LHCN-M2 (cell line): ENCODE results near the gene ILKAP. TPM values are rescaled to one million over a fixed set of nuclear protein-coding genes. Genes with fewer than 3 reads are reported as not detected.

Experiments
- DNase-seq: peaks from one replicate; pipeline ENCODE4 v3.0.0-alpha.2; 2012; ENCODE audit warnings: low read depth
- total RNA-seq: library from RNA; depleted of rRNA; stranded (reverse); fragments of >200 nt; gene quantifications from 2 replicates; pipeline ENCODE4 v1.2.3, GENCODE V29; 2014

Gene ILKAP
- total RNA-seq, 1 experiment from 2014 or later, result 22.9 TPM

DNA sequence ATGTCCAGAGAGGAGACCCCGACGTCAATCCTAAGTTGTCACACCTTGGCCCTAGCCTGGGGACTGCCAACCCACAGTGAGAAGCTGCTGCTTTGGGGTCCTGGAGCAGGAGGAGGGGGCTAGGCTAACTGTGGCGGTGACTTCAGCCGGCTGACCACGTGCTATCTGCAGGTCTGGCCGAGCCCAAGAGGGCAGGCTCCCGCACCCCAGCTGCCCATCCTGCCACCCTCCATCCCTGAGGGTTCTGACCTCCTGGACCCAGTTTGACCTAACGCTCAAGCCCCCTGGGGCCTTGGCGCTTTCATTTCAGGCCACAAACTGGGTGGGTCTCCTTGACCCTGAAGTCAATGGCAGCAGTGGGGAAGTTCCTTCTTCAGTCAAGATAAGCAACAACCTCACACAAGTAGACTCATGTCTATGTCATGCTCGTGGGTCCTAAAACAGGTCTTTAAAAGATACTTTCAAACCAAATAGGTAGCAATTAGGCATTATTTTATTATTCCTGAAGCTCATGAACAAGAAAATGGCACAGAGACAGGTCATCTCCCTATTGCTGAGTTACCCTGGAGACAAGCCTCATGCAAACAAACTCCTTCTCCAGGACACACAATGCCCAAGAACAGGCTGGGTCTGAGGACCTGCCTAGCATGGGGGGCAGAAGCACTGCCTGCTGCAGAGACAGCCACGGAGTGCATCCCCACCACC lies 34.1 kb upstream of the ILKAP start:
- DNase-seq, result no peak

DNA sequence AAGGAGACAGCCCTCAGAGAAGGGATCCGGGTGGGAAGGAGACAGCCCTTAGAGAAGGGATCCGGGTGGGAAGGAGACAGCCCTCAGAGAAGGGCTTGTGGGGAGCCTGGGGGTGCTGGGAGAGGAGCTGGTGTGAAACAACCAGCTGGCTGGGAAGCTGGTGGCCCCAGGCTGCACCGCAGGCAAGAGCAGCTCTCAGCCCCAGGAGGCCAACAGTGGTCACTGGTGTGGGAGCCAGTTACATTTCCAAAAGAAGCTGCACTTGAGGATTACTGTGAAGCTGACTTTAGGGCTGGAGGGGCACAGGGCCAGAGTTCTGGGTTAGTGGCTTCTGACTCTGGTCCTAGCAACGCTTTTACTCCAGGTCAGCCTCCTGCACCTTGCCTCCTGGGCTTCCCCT lies 33.1 kb upstream of the ILKAP start:
- DNase-seq, result no peak

DNA sequence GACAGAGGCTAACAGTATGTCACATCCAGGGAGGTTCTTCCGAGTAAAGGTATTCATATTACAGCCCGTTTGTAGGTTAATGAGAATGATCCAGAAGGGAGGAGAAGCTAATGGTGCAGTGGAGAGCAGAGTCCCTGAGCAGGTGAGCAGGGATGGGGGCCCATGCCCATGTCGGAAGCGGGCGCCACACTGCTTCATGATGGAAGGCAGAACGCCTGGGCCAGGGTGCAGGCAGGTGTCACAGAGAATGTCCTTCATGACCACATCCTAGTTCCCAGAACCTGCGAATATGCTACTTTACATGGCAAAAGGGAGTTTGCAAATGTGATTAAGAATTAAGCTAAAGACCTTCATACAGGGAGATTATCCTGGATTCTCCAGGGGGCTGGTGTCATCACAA lies 32.4 kb upstream of the ILKAP start:
- DNase-seq, result no peak

DNA sequence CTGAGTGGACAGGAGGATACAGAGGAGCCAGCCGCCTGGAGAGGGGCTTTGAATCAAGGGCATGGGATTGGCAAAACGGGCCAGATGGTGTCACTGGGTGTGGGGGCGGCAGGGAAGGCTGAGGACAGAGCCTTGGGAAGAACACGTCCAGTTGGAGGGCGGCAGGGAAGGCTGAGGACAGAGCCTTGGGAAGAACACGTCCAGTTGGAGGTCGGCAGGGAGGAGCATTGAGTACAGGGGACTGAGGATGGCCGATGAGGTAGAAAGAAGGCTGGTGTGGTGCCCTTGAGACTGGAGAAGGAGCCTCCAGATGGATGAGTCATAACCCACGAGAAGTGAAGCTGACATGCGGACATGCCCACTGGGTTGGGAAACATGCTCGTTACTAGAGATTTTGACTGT lies 31.8 kb upstream of the ILKAP start:
- DNase-seq, result peak; percentile 22

DNA sequence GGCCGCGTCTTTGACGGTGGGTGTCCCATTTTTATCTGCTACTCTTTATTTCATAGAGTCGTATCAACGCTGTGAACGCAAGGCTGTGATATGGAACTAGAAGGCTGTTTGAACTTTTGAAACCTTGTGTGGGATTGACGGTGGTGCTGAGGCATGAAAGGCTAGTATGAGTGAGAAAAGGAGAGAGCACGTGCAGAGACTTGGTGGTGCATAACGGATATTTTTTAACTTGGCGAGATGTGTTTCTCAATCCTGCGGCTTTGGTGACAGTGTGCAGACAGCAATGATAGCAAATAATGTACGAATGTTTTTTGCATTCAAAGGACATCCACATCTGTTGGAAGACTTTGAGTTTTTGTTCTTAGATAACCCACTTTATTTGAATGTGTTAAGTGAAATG lies 30.1 kb upstream of the ILKAP start:
- DNase-seq, result no peak

DNA sequence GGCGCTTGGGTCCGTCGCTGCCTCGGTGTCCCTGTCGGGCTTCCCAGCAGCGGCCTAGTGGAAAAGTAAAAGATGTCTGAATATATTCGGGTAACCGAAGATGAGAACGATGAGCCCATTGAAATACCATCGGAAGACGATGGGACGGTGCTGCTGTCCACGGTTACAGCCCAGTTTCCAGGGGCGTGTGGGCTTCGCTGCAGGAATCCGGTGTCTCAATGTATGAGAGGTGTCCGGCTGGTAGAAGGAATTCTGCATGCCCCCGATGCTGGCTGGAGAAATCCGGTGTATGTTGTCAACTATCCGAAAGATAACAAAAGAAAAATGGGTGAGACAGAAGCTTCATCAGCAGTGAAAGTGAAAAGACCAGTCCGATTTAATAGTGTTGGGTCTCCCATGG lies 28.3 kb upstream of the ILKAP start:
- no peak for DNase-seq

DNA sequence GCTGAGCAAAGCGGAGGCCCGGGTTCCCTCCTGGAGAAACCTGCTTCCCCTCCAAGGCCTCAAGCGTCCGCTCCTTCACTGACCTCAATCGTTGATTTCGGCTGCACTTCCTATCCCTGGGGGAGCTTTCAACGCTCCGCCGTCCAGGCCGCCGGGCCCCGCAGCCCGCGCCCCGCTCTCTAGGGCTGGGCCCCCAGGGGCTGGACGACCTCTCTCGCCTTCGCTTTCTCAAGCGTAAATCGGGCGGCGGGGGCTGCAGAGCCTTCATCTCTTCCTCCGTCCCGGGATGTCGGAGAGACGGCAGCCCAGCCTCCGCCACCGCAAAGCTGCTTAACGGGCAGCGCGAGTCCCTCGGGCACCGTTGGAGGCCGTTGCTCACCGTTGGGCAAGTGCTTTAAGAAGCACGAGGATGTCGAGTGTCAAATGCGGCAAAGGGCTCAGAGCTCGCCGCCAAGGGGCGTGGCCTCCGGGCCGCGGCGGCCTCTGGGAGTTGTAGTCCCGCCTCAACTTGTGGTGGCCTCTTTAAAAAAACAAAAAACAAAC lies 27.8 kb upstream of the ILKAP start:
- DNase-seq, result no peak

DNA sequence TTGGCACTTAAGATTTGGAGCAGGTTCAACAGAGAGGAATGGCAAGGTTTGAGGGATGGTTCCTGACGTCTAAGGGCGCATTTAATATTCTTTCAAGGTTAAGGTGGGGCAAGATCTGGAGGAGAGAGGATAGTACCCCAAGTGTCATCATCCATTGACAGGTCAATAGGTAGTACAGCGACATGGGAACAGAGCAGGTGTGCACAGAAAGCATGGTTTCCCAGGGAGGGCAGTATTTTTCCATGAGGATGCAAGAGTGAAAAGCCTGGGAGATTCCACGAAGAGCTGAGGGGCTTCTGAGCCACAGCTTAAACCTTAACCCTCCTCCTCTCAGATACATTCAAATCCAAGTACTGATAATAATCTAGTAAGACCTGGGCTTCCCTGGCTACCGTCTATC lies 27.2 kb upstream of the ILKAP start:
- no peak for DNase-seq

DNA sequence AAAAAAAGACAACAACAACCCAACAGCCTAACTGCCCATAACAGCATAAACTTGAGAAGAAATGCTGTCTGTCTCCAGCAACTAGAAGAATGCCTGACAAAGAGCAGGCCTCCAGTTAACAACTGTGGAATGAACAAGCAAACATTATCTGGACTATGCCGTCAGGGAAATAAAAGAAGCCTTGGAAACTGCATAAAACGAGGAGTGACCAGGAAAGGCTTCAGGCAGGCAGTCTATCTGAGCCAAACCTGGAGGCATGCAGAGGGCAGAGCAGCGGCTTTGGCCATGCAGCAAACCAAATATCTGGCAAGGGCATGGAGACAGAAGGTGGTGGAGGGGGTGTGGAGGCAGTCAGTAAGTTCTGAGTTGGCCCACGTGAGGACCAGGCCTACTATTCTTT lies 25.2 kb upstream of the ILKAP start:
- no peak for DNase-seq

DNA sequence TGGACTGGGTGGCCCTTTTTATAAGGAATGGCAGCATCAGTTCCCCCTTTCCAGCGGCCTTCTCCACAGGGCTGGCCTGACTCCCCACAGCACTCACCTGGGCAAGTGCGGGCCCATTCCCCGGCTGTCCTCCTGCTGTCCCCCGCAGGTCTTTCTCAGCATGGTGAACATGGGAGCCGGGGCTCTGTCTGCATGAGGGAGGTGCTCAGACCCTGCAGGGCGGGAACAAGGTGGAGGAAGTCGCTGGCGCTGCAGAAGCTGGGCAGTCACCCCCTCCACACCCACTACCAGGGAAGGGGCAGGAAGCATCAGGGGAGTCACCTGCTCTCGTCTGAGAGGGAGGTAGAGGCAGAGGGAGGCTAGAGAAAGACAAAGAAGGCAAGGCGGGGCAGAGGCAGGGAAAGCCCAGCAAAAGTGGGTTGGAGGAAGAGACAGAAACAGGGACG lies 24.1 kb upstream of the ILKAP start:
- DNase-seq, result no peak

DNA sequence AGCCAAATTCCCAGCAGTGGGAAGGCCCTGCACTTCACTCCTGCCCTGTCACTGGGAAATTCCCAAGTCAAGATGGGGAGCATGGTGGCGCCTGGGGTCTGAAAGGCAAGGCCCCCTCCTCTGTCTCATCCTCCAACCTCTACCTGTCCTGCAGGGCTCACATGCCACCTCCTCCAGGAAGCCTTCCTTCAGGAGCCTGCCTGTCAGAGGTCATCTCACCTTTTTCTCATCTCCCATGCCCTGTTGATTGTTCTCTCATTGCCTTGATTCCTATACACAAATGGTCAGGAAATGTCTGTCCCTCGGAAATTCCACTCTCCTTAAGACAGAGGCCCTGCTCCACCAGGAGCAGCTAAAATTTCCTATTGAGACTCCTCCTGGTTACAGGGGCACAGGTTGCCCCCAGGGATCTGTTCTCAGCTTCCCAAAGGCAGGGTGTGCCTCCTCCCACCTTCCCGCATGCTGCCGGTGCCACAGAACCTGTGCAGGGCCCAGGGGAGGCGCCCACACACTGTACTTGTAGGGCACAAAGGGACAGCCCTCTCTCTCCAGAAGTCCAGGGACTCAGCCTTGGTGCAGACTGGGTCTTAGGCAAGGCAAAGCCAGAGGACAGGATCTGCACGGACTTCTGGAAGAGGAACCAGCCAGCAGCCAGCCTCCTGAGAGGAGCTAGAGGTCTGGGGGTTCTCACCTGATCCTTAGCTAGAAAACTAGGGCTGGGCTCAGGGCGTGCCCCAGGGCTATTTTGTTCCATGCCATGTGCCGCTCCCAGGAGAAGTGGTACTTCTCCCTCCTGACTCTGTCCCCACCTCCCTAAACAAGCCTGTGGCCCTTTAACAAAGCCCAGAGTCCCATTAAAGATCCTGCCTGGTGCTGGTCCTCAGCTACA lies 23.4 kb upstream of the ILKAP start:
- DNase-seq, result no peak

DNA sequence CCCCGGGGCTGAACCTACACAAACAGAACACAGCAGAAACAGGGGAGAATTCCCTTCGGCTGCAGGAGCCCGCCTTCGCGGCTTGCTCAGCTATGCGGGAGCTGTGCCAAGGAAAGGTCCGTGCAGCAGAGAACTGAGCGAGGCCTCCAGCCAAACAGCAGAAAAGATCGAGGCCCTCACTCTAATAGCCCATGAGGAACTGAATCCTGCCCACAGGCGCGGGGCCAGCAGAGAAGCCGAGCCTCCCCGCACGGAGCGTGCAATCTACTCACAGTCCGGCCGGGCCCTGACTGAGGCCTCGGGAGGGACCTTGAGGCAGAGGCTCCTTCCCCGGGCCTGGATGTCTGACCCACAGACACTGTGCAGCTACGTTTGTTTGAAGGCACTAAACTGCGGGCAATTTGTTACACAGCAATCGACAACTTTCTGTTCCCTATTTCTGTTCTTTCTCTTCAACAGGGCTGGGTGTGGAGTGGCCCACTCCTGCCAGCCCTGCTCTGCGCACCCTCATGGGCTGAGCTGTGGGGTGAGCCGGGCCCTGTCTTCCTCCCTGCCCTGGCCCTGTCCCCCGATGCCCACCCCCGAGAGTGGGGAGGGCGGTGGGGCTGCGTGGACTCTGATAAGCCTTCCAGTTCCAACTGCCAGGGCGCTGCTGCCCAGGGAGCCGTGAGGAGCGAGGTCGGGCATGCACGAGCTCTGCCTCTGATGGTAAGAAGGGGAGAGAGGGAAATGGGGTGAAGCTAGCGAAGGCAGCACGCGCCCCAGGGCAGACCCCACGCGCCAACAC lies 22.6 kb upstream of the ILKAP start:
- no peak for DNase-seq

DNA sequence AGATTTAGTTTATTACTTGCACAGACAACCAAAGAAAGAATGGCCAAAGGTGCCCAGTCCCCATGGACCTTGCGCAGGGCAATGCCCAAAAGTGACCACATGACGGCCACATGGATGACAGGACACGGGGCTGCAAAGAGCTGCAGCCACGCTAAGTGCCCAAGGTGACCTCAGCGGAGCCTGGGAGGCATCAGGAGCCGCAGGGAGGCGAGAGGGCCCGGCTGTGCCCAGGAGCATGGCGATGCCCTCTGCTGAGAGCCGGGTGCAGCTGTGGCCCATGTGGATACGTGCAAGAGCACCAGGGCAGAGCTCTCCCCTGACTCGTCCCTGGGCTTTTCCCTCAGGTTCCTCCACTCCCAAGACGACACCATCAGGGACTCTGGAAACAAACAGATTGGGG lies 21.6 kb upstream of the ILKAP start:
- no peak for DNase-seq

DNA sequence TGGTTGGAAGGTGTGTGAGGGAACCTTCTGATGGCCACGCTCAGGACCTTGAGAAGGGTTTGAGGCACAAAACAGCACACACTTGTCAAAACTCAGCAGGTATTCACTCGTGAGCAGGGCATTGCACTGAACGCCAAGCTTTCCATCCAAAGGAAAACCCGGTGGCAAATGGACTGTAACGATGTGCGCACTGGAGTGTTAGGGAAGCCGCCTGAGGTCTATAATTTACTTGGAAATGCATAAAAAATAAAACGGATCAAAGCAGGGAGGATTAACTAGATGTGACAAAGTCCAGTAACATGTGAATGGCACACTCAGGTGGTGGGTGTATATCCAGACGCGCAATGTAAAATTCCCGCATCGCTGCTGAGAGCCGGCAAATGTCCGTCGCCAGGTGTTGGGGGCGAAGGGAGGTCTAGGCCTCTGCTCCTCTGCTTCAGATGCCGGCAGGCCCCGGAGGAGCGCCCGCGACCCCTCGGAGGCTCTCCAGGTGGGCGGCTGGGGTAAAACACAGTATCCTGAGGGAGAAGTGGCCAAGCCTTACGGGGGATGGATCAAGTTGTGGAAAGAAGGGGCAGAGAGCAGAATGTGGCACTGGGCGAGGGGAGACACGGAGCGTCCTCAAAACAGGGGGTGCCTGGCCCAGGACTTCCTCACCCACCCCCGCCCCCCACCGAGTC lies 21.0 kb upstream of the ILKAP start:
- DNase-seq, result no peak

DNA sequence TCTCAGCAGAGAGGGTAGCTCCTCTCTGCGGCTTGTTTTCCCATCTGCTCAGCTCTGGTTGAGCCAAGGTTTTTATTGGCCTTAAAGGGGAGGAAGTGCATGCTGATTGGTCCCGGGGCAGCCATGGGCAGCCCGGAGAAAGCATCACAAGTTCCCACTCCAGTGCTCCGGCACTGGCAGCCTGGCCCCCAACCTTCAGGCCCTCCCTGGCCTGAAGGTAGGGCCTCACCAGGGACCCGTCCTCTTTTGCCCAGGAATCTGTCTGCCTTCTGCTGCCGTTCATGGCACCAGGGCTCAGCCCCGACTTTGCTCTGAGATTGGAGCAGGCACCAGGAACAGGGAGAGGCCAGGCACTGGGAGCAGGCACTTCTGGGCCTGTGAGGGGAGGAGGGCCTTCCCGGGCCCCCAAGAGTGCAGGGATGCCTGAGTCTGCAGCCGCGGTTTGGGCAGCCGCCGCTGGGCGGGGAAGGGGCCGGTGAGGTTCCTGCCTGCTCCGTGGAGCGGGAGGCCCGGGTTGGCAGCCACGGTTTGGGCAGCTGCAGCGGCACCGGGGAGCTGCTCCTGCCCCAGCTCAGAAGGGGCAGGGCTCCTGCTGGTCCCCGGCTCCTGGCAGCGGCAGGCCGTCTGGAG lies 17.5 kb upstream of the ILKAP start:
- DNase-seq, result peak; percentile 69

DNA sequence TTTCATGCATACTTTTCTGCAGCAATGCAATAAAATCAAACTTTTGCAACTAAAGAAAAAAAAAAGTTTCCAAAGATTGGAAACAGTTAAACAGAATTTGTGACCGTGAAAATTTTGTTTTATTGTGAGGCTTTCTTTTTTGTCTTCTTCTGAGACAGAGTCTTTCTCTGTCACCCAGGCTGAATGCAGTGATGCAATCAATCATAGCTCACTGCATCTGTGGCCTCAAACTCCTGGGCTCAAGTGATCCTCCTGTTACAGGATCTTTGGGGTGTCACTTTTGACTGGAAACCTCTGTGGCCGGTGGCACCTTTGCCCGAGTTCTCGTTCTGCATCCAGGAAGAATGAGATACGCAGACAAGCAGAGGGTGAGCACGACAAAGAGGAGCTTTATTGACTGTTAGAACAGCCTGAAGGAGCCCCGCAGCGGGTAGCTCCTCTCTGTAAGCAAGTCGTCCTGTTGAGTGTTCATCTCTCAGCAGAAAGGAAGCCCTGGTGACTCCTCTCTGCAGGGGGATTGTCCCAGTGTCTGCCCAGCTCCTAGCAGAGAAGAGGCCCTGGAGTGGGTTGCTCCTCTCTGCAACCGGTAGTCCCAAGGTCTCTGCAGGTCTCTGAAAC lies 16.9 kb upstream of the ILKAP start:
- DNase-seq, result no peak

DNA sequence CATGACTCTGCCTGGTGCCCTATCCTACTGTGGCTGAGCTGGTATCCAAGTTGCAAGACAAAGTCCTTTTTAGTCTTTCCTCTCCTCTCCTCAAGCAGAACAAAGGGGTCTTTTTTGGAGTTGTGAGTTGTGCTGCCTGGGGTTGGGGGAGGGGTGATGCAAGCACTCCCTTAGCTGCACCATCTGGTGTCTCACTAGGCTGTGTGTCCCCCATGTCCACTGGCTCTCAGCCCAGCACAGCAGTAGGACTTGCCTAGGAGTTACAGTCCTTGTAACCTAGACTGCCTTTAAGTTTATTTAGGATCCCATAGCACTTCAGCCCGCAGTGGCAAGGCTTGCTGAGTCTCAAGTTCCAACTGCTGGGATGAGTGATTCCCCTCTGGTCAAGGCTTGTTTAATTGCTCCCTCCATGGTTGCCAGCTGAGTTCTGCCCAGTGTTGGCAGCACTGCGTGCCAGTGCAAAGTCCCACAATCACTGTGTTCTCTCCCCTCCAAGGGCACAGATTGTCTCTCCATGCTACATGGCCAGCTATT lies 13.2 kb upstream of the ILKAP start:
- DNase-seq, result no peak

DNA sequence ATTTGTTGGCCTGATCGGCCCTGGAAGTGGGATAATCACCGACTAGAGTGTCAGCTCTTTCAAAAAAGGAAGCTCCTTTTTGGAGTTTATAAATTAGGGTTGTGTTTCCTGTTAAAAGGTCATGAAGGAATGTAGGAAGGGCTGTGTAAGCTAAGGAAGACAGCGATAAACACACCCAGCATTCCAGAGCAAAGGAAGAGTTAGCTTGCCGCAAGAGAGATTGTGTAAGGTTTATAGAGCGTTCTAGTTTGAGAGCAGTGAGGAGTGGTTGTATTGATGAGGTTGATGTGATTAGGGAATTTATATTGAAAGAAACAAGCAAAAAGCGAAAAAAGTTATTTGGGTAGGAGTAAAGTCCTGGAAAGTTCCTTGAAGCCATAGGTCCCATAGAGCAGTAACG lies 3.5 kb upstream of the ILKAP start:
- no peak for DNase-seq

DNA sequence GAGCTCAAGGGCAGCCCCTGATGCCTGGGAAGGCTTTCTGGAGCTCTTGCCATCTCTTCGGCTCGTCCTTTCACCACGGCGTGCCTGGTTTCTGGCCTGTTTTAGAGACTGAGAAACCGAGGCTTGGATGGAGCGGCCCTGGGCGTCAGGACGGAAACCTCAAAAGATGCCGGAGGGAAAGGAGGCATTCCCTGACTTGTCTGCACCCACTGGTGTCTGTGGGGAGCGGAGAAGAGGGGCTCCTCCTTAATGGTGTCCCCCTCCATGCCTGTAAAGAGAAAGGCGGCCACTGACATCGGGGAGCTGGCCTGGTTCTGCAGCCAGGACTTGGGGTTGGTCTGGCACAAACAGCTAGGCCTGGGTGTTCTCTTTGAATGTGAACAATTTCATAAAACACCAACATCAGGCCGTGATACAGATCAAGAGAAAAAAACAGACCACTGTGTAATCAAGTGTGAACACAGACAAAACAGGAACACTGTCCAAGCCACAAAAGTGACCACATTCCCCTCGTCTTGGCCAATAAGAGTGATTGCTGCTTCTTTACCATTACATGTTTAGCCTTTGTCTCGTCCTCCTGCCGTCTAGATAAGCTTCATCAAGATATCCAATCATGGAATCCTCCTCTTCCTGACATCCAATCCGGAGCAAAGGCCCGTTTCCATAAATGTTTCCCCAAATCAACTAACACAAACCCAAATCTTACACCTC lies 633 bp upstream of the ILKAP start:
- DNase-seq, result no peak
